Esophagus muscularis mucosa (tissue), 4 donors: Measurements from ENCODE around the gene PCSK6.

Source experiments
- CTCF ChIP-seq, 3 experiments: fragments of 200-600 bp in 2 of 3; fragments of 450-650 bp in 1 of 3; sonication (generic) in 2 of 3; IDR thresholded peaks; one replicate each; pipeline ENCODE4 v1.5.1; 2017 to 2019; ENCODE audit warnings: antibody characterized with exemption in 3 of 3, mild to moderate bottlenecking in 2 of 3, moderate library complexity in 1 of 3
- EP300 ChIP-seq: sonication (generic); formaldehyde crosslinking; IDR thresholded peaks from one replicate; pipeline ENCODE4 v1.6.1; 2017; ENCODE audit warnings: antibody characterized with exemption
- POLR2A ChIP-seq: fragments of 450-650 bp; IDR thresholded peaks from one replicate; pipeline ENCODE4 v1.6.1; 2017; ENCODE audit warnings: antibody characterized with exemption, moderate library complexity, mild to moderate bottlenecking, low read depth
- POLR2AphosphoS5 ChIP-seq, 2 donors: sonication (generic); formaldehyde crosslinking; IDR thresholded peaks; one replicate each; pipeline ENCODE4 v1.6.1; 2017; ENCODE audit warnings: antibody characterized with exemption in 2 of 2

- no peak for TF ChIP-seq CTCF (IDR thresholded peaks at IDR 0.05)
- no peak for TF ChIP-seq EP300
- TF ChIP-seq POLR2A = no peak
- TF ChIP-seq POLR2AphosphoS5 (IDR thresholded peaks at IDR 0.05) = no peak
Measured at GRCh38 chr15:101431748-101432147, 57.8 kb downstream of the PCSK6 start.
